Activated naive CD8-positive, alpha-beta T cell treated with anti-CD3 and anti-CD28 coated beads, Interleukin-2, amount 50 U/mL, for 24 hours (primary cell): Measurements from ENCODE around the gene CPSF7.
"Not testable (repeated sequence)": the region's sequence is repeated elsewhere in the genome, so short reads cannot be mapped to it uniquely, and the experiment has no call there.

Source experiments
- ATAC-seq: fragments of 150-1000 bp; cut with Tn5 transposase; one replicate; pipeline ENCODE4 v1.10.0; 2021
- DNase-seq: peaks from one replicate; pipeline ENCODE4 v3.0.0; 2021
- H3K27ac Mint-ChIP-seq: one replicate; pipeline ENCODE4 v1.8.0; 2021; ENCODE audit warnings: mild to moderate bottlenecking, mixed read lengths
- H3K27me3 Mint-ChIP-seq: one replicate; pipeline ENCODE4 v1.8.0; 2021; ENCODE audit warnings: mixed read lengths
- H3K36me3 Mint-ChIP-seq: one replicate; pipeline ENCODE4 v1.8.0; 2021; ENCODE audit warnings: low read depth, mixed read lengths
- H3K4me1 Mint-ChIP-seq: one replicate; pipeline ENCODE4 v1.8.0; 2021; ENCODE audit warnings: mixed read lengths
- H3K4me3 Mint-ChIP-seq: one replicate; pipeline ENCODE4 v1.8.0; 2021; ENCODE audit warnings: mild to moderate bottlenecking, moderate library complexity, mixed read lengths
- H3K9me3 Mint-ChIP-seq: one replicate; pipeline ENCODE4 v1.8.0; 2021; ENCODE audit warnings: mixed read lengths

CPSF7 gene

GRCh38 chr11:61383859-61384258, 45.9 kb downstream of the CPSF7 start:
- H3K4me1 Mint-ChIP-seq, H3K27ac Mint-ChIP-seq, H3K9me3 Mint-ChIP-seq, DNase-seq, H3K36me3 Mint-ChIP-seq, H3K4me3 Mint-ChIP-seq, ATAC-seq, H3K27me3 Mint-ChIP-seq: not testable (repeated sequence)

GRCh38 chr11:61380884-61381283, 48.9 kb downstream of the CPSF7 start:
- Mint-ChIP-seq H3K27ac (no peak overlapping the region), H3K36me3 (peaks cover 10% of the 10 kb centered on the region), H3K27me3 (no peaks in the 10 kb centered on the region), H3K4me3 (no peak overlapping the region), H3K9me3 (no peaks in the 10 kb centered on the region), H3K4me1 (peaks cover 7% of the 10 kb centered on the region)
- ATAC-seq (no peak), DNase-seq (no peak)

GRCh38 chr11:61378713-61379313, 51.0 kb downstream of the CPSF7 start:
- no peaks in the 10 kb centered on the region for H3K9me3 Mint-ChIP-seq
- peaks cover 25% of the 10 kb centered on the region for H3K36me3 Mint-ChIP-seq
- no peak overlapping the region for H3K27ac Mint-ChIP-seq
- H3K4me3 Mint-ChIP-seq: no peak overlapping the region
- DNase-seq (no peak), ATAC-seq (no peak)
- H3K4me1 Mint-ChIP-seq: no peaks in the 10 kb centered on the region
- H3K27me3 Mint-ChIP-seq: no peaks in the 10 kb centered on the region

- no peaks in the 10 kb centered on the region for H3K9me3 Mint-ChIP-seq
- H3K27ac Mint-ChIP-seq: no peak overlapping the region
- H3K4me3 Mint-ChIP-seq: no peak overlapping the region
- no peak for DNase-seq
- no peaks in the 10 kb centered on the region for H3K4me1 Mint-ChIP-seq
- no peak for ATAC-seq
- H3K27me3 Mint-ChIP-seq: no peaks in the 10 kb centered on the region
- peaks cover 32% of the 10 kb centered on the region for H3K36me3 Mint-ChIP-seq
Observed at GRCh38 chr11:61377461-61378160, 52.2 kb downstream of the CPSF7 start.

- ATAC-seq: no peak
- H3K36me3 Mint-ChIP-seq: peaks cover 40% of the 10 kb centered on the region
- DNase-seq: no peak
- H3K27ac Mint-ChIP-seq: no peak overlapping the region
- no peak overlapping the region for H3K4me3 Mint-ChIP-seq
- no peaks in the 10 kb centered on the region for H3K9me3 Mint-ChIP-seq
- peaks cover under 1% of the 10 kb centered on the region for H3K4me1 Mint-ChIP-seq
- no peaks in the 10 kb centered on the region for H3K27me3 Mint-ChIP-seq
Observed at GRCh38 chr11:61375761-61376108, 54.0 kb downstream of the CPSF7 start.

- no peak for DNase-seq
- Mint-ChIP-seq H3K4me1 (peaks cover 14% of the 10 kb centered on the region), H3K9me3 (no peaks in the 10 kb centered on the region), H3K36me3 (peaks cover 62% of the 10 kb centered on the region), H3K27me3 (no peaks in the 10 kb centered on the region), H3K27ac (no peak overlapping the region), H3K4me3 (no peak overlapping the region)
- no peak for ATAC-seq
Observed at GRCh38 chr11:61372659-61373420, 56.9 kb downstream of the CPSF7 start.

- Mint-ChIP-seq H3K4me3 (no peak overlapping the region), H3K36me3 (peaks cover 67% of the 10 kb centered on the region), H3K4me1 (peaks cover 14% of the 10 kb centered on the region), H3K27me3 (no peaks in the 10 kb centered on the region), H3K9me3 (no peaks in the 10 kb centered on the region), H3K27ac (no peak overlapping the region)
- ATAC-seq (peak; percentile 65), DNase-seq (no peak)
Observed at GRCh38 chr11:61370349-61371005, 59.3 kb downstream of the CPSF7 start.

GRCh38 chr11:61369372-61370348, 60.1 kb downstream of the CPSF7 start:
- peaks cover 64% of the 10 kb centered on the region for H3K36me3 Mint-ChIP-seq
- no peaks in the 10 kb centered on the region for H3K9me3 Mint-ChIP-seq
- H3K4me1 Mint-ChIP-seq: peaks cover 14% of the 10 kb centered on the region
- DNase-seq (no peak), ATAC-seq (no peak)
- H3K4me3 Mint-ChIP-seq: no peak overlapping the region
- H3K27me3 Mint-ChIP-seq: no peaks in the 10 kb centered on the region
- no peak overlapping the region for H3K27ac Mint-ChIP-seq

GRCh38 chr11:61368646-61369045, 61.1 kb downstream of the CPSF7 start:
- ATAC-seq (no peak), DNase-seq (no peak)
- Mint-ChIP-seq H3K27ac (no peak overlapping the region), H3K36me3 (peaks cover 62% of the 10 kb centered on the region), H3K4me3 (no peak overlapping the region), H3K4me1 (peaks cover 19% of the 10 kb centered on the region), H3K9me3 (no peaks in the 10 kb centered on the region), H3K27me3 (no peaks in the 10 kb centered on the region)

GRCh38 chr11:61367406-61367805, 62.4 kb downstream of the CPSF7 start:
- H3K27me3 Mint-ChIP-seq: no peaks in the 10 kb centered on the region
- no peak for DNase-seq
- no peak overlapping the region for H3K4me3 Mint-ChIP-seq
- peaks cover 30% of the 10 kb centered on the region for H3K4me1 Mint-ChIP-seq
- ATAC-seq: no peak
- no peak overlapping the region for H3K27ac Mint-ChIP-seq
- no peaks in the 10 kb centered on the region for H3K9me3 Mint-ChIP-seq
- H3K36me3 Mint-ChIP-seq: peaks cover 66% of the 10 kb centered on the region

- Mint-ChIP-seq H3K4me1 (peaks cover 40% of the 10 kb centered on the region), H3K36me3 (peaks cover 48% of the 10 kb centered on the region), H3K4me3 (peak overlapping the region; percentile 97), H3K9me3 (no peaks in the 10 kb centered on the region), H3K27ac (peak overlapping the region; percentile 94), H3K27me3 (no peaks in the 10 kb centered on the region)
- no peak for DNase-seq
- ATAC-seq: no peak
Observed at GRCh38 chr11:61364012-61364675, 65.6 kb downstream of the CPSF7 start.

- H3K4me1 Mint-ChIP-seq: peaks cover 49% of the 10 kb centered on the region
- peaks cover 36% of the 10 kb centered on the region for H3K36me3 Mint-ChIP-seq
- ATAC-seq (peak; percentile 10), DNase-seq (peak; percentile 28)
- H3K9me3 Mint-ChIP-seq: no peaks in the 10 kb centered on the region
- H3K27ac Mint-ChIP-seq: peak overlapping the region; percentile 94
- H3K4me3 Mint-ChIP-seq: peak overlapping the region; percentile 97
- no peaks in the 10 kb centered on the region for H3K27me3 Mint-ChIP-seq
Observed at GRCh38 chr11:61362542-61362875, 67.3 kb downstream of the CPSF7 start.

GRCh38 chr11:61361741-61362541, 67.8 kb downstream of the CPSF7 start, which contains the start of the genes CYB561A3 and TMEM138:
CYB561A3 (minus strand) TSS chr11:61361882; CDS start chr11:61356713, 5,169 bp downstream.
TMEM138 (plus strand) TSS chr11:61362374; CDS start chr11:61364391, 2,017 bp downstream.
- no peaks in the 10 kb centered on the region for H3K27me3 Mint-ChIP-seq
- H3K4me1 Mint-ChIP-seq: peaks cover 53% of the 10 kb centered on the region
- ATAC-seq: peak; percentile 96
- H3K27ac Mint-ChIP-seq: peak within 1 kb of the TSS; percentile 94
- DNase-seq: peak; percentile 91
- H3K36me3 Mint-ChIP-seq: peaks cover 31% of the 10 kb centered on the region
- no peaks in the 10 kb centered on the region for H3K9me3 Mint-ChIP-seq
- H3K4me3 Mint-ChIP-seq: peak within 1 kb of the TSS; percentile 97
